WTC11 (cell line): ENCODE results near the gene RBM20. TPM values are rescaled to one million over a fixed set of nuclear protein-coding genes. Genes with fewer than 3 reads are reported as not detected.
A peak's percentile ranks its signal among the peaks of the same experiment; 100 is the strongest.

ENCODE experiments used
- ATAC-seq: fragments of 200-7000 bp; cut with Tn5 transposase; 2 replicates; pipeline ENCODE4 v1.10.0; 2021; ENCODE audit warnings: mild to moderate bottlenecking, moderate library complexity
- CTCF ChIA-PET: fragments of 300-600 bp; sonication (Branson Sonifier 250); formaldehyde crosslinking; loops from one replicate; lab custom pipeline; 2021; ENCODE audit warnings: antibody characterized with exemption; lab: Charles Lee
- POLR2A ChIA-PET: fragments of 350-600 bp; sonication (Branson Sonifier 250); formaldehyde crosslinking; loops from one replicate; lab custom pipeline; 2021; ENCODE audit warnings: antibody characterized with exemption; lab: Charles Lee
- DNase-seq: peaks from one replicate; pipeline ENCODE4 v3.0.0; 2021; ENCODE audit warnings: low spot score
- H3K27ac Mint-ChIP-seq: 2 replicates; pipeline ENCODE4 v1.8.0; 2021; ENCODE audit warnings: mixed read lengths
- H3K27me3 Mint-ChIP-seq: 2 replicates; pipeline ENCODE4 v1.8.0; 2021; ENCODE audit warnings: low read depth, mild to moderate bottlenecking, moderate library complexity, mixed read lengths
- H3K36me3 Mint-ChIP-seq: 2 replicates; pipeline ENCODE4 v1.8.0; 2021; ENCODE audit warnings: mixed read lengths
- H3K4me1 Mint-ChIP-seq: 2 replicates; pipeline ENCODE4 v1.8.0; 2022; ENCODE audit warnings: mixed read lengths
- H3K4me3 Mint-ChIP-seq: 2 replicates; pipeline ENCODE4 v1.8.0; 2021; ENCODE audit warnings: mild to moderate bottlenecking, moderate library complexity, mixed read lengths
- H3K9me3 Mint-ChIP-seq: 2 replicates; pipeline ENCODE4 v1.8.0; 2021; ENCODE audit warnings: mixed read lengths
- AR ChIP-seq: fragments of 250-450 bp; sonication (Bioruptor Pico); IDR thresholded peaks from 2 replicates; pipeline ENCODE4 v1.9.0; 2021; ENCODE audit warnings: mild to moderate bottlenecking
- ATF1 ChIP-seq: sonication (generic); formaldehyde crosslinking; IDR thresholded peaks from 2 replicates; pipeline ENCODE4 v1.8.1; 2023; ENCODE audit warnings: mild to moderate bottlenecking, moderate library complexity, missing genetic modification reagents
- ATF2 ChIP-seq: sonication (generic); formaldehyde crosslinking; IDR thresholded peaks from 2 replicates; pipeline ENCODE4 v1.8.1; 2022; ENCODE audit warnings: low read depth, missing genetic modification reagents, borderline replicate concordance
- E2F5 ChIP-seq: sonication (generic); formaldehyde crosslinking; IDR thresholded peaks from 2 replicates; pipeline ENCODE4 v1.8.1; 2022; ENCODE audit warnings: mild to moderate bottlenecking, moderate library complexity, missing genetic modification reagents
- FOXJ3 ChIP-seq: sonication (generic); formaldehyde crosslinking; IDR thresholded peaks from 2 replicates; pipeline ENCODE4 v1.9.0; 2021; ENCODE audit warnings: missing genetic modification reagents, mild to moderate bottlenecking, borderline replicate concordance
- FOXK1 ChIP-seq: sonication (generic); formaldehyde crosslinking; IDR thresholded peaks from 2 replicates; pipeline ENCODE4 v1.8.0; 2022; ENCODE audit warnings: mild to moderate bottlenecking, moderate library complexity, missing genetic modification reagents
- FOXP1 ChIP-seq: sonication (generic); formaldehyde crosslinking; IDR thresholded peaks from 2 replicates; pipeline ENCODE4 v1.8.0; 2022; ENCODE audit warnings: missing genetic modification reagents, mild to moderate bottlenecking, moderate library complexity, borderline replicate concordance
- GABPB1 ChIP-seq: sonication (generic); formaldehyde crosslinking; IDR thresholded peaks from 2 replicates; pipeline ENCODE4 v1.8.1; 2023; ENCODE audit warnings: mild to moderate bottlenecking, missing genetic modification reagents
- GTF2I ChIP-seq: fragments of 250-450 bp; sonication (Bioruptor Pico); conservative IDR thresholded peaks from 2 replicates; pipeline ENCODE4 v1.4.0; 2021; ENCODE audit warnings: mild to moderate bottlenecking
- KAT7 ChIP-seq: sonication (generic); formaldehyde crosslinking; IDR thresholded peaks from 2 replicates; pipeline ENCODE4 v1.8.1; 2023; ENCODE audit warnings: missing genetic modification reagents, mild to moderate bottlenecking, borderline replicate concordance
- MAX ChIP-seq: sonication (generic); formaldehyde crosslinking; IDR thresholded peaks from 2 replicates; pipeline ENCODE4 v1.8.0; 2022; ENCODE audit warnings: mild to moderate bottlenecking, missing genetic modification reagents
- MXD4 ChIP-seq: fragments of 250-450 bp; sonication (Bioruptor Pico); IDR thresholded peaks from 2 replicates; pipeline ENCODE4 v1.8.0; 2021; ENCODE audit warnings: mild to moderate bottlenecking, moderate library complexity, borderline replicate concordance
- MYBL2 ChIP-seq: sonication (generic); formaldehyde crosslinking; IDR thresholded peaks from 2 replicates; pipeline ENCODE4 v1.8.1; 2023; ENCODE audit warnings: mild to moderate bottlenecking, moderate library complexity, missing genetic modification reagents
- NFE2L1 ChIP-seq: sonication (generic); formaldehyde crosslinking; IDR thresholded peaks from 2 replicates; pipeline ENCODE4 v1.8.1; 2023; ENCODE audit warnings: missing genetic modification reagents
- NFYB ChIP-seq: sonication (generic); formaldehyde crosslinking; conservative IDR thresholded peaks from 2 replicates; pipeline ENCODE4 v1.8.0; 2022; ENCODE audit warnings: low read depth, missing genetic modification reagents
- NR1H2 ChIP-seq: sonication (generic); formaldehyde crosslinking; IDR thresholded peaks from 2 replicates; pipeline ENCODE4 v1.9.0; 2021; ENCODE audit warnings: mild to moderate bottlenecking, moderate library complexity, missing genetic modification reagents
- PRDM15 ChIP-seq: sonication (generic); formaldehyde crosslinking; IDR thresholded peaks from 2 replicates; pipeline ENCODE4 v1.8.0; 2022; ENCODE audit warnings: missing genetic modification reagents
- SMAD3 ChIP-seq: sonication (generic); formaldehyde crosslinking; IDR thresholded peaks from 2 replicates; pipeline ENCODE4 v1.8.0; 2022; ENCODE audit warnings: missing genetic modification reagents, mild to moderate bottlenecking, borderline replicate concordance
- SMAD4 ChIP-seq: sonication (generic); formaldehyde crosslinking; IDR thresholded peaks from 2 replicates; pipeline ENCODE4 v1.8.0; 2022; ENCODE audit warnings: mild to moderate bottlenecking, missing genetic modification reagents
- SP1 ChIP-seq: sonication (generic); formaldehyde crosslinking; conservative IDR thresholded peaks from 2 replicates; pipeline ENCODE4 v1.8.1; 2022; ENCODE audit warnings: missing genetic modification reagents
- TEAD1 ChIP-seq: sonication (generic); formaldehyde crosslinking; IDR thresholded peaks from 2 replicates; pipeline ENCODE4 v1.8.0; 2022; ENCODE audit warnings: mild to moderate bottlenecking, missing genetic modification reagents
- USF1 ChIP-seq: sonication (generic); formaldehyde crosslinking; IDR thresholded peaks from 2 replicates; pipeline ENCODE4 v1.8.0; 2022; ENCODE audit warnings: mild to moderate bottlenecking, missing genetic modification reagents
- USF2 ChIP-seq: sonication (generic); formaldehyde crosslinking; IDR thresholded peaks from 2 replicates; pipeline ENCODE4 v1.8.1; 2023; ENCODE audit warnings: mild to moderate bottlenecking, missing genetic modification reagents, moderate library complexity
- total RNA-seq: library from RNA; stranded (reverse); gene quantifications from 3 replicates; pipeline ENCODE4 v1.2.3, GENCODE V29; 2021

The RBM20 gene
- total RNA-seq, 1 experiment from 2014 or later = 0.52 TPM

- TF ChIP-seq NFYB (CRISPR knock-in tag) = peak; percentile 50
- TF ChIP-seq FOXJ3 (CRISPR knock-in tag) = no peak
- TF ChIP-seq GTF2I (CRISPR knock-in tag) = no peak
- TF ChIP-seq KAT7 (CRISPR knock-in tag) = no peak
- TF ChIP-seq NFE2L1 = peak; percentile 73; the same call in 1 of the 2 replicates
- 0 out of 2 replicates have a peak, but pooled peaks have one; percentile 35 for TF ChIP-seq TEAD1 (CRISPR knock-in tag)
- TF ChIP-seq PRDM15 = peak; percentile 70
- peak; percentile 81 for TF ChIP-seq E2F5 (CRISPR knock-in tag)
These were observed 227.4 kb downstream of the RBM20 start, which contains the start of gene PDCD4 (continued) for GRCh38 chr10:110871298-110872084.

- ChIA-PET POLR2A (interaction anchor here (0.6 to 1.7 kb wide), 10 partner anchors 8 to 567 kb away, joined by 3 to 10 read pairs (median 4); partner anchors contain the start of genes BBIP1 and SHOC2), CTCF (interaction anchor here (0.9 to 1.4 kb wide), 5 partner anchors 22 to 68 kb away, joined by 3 to 8 read pairs (median 4); partner anchors contain the start of genes BBIP1 and SHOC2)
- no peaks in the 10 kb centered on the region for H3K9me3 Mint-ChIP-seq
- H3K36me3 Mint-ChIP-seq = no peaks in the 10 kb centered on the region
- DNase-seq = peak; percentile 83
- ATAC-seq = peak; percentile 61
- H3K27me3 Mint-ChIP-seq = no peaks in the 10 kb centered on the region
- H3K4me3 Mint-ChIP-seq = peak overlapping the region; percentile 82
- peaks cover 29% of the 10 kb centered on the region for H3K4me1 Mint-ChIP-seq
- peak overlapping the region; percentile 94 for H3K27ac Mint-ChIP-seq
- peak; percentile 21; the same call in 1 of the 2 replicates for TF ChIP-seq GABPB1 (CRISPR knock-in tag)
- TF ChIP-seq USF2 = peak; percentile 76
- no peak for TF ChIP-seq ATF1 (CRISPR knock-in tag)
- no peak for TF ChIP-seq NFYB (CRISPR knock-in tag)
- TF ChIP-seq SMAD3 = 0 out of 2 replicates have a peak, but pooled peaks have one; percentile 44
- no peak for TF ChIP-seq ATF2 (CRISPR knock-in tag)
- 0 out of 2 replicates have a peak, but pooled peaks have one; percentile 21 for TF ChIP-seq SP1 (CRISPR knock-in tag)
- TF ChIP-seq MYBL2 (CRISPR knock-in tag) = peak; percentile 36; the same call in 1 of the 2 replicates
- no peak; the same call in 1 of the 2 replicates for TF ChIP-seq AR (CRISPR knock-in tag)
- no peak for TF ChIP-seq MXD4
- TF ChIP-seq NR1H2 (CRISPR knock-in tag) = no peak
- TF ChIP-seq MAX (CRISPR knock-in tag) = peak; percentile 88
- TF ChIP-seq FOXP1 (CRISPR knock-in tag) = no peak; the same call in 1 of the 2 replicates
- 0 out of 2 replicates have a peak, but pooled peaks have one; percentile 12 for TF ChIP-seq FOXK1 (CRISPR knock-in tag)
- no peak for TF ChIP-seq SMAD4 (CRISPR knock-in tag)
- peak; percentile 73 for TF ChIP-seq USF1
These were observed 228.2 kb downstream of the RBM20 start for GRCh38 chr10:110872145-110872983.
